Bone marrow (tissue), 2 donors: Measurements from ENCODE around the gene TP73.

Source experiments
- DNase-seq, 2 donors: peaks; one replicate each; lab custom pipeline; 2025; lab: John Stamatoyannopoulos, UW

The TP73 gene

DNA sequence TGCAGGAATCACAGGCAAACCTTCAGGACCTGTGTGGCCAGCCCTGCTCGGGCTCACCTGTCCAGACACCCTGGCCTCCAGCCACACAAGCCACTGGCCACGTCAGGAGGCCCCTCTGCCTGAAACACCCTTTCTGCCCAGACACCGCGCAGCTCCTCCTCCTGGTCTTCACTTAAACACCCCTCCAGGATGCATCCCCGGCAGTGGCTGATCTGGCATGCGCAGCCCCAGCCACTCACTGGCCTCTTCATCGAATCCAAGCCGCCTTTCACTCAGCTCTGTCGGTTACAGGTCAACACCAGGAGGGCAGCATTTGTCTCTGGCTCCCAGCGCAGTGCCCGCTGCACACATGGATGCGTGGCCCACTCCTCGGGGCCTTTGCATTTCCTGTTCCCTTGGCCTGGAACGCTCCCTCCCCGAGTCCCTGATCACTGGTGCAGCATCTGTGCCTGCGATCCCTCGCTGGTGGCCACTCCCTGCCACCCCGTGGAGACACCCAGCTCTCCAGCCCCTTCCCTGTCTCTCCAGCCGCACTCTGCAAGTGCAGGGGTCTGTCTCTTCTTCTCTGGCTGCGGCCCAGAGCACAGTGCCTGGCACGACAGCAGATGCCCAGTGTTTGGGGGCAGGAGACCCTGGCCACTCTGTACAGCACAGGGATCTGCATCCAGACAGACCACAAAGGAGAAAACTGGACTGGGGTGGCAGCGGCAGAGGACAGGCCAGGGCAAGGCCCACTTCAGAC lies 18.1 kb upstream of the TP73 start:
- no peak for DNase-seq

DNA sequence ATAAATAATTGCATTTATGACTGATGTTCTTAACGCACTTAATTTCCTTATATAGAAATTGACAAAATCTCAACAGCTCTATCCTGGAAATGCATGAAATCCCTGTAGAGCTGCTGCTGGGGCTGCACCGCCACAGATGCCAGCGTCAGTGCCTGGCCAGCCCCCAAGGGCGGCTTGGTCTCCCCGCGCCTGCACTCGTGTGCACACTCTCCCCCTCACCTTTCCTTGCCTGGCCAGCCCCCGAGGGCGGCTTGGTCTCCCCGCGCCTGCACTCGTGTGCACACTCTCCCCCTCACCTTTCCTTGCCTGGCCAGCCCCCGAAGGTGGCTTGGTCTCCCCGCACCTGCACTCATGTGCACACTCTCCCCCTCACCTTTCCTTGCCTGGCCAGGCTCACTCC lies 16.2 kb upstream of the TP73 start:
- DNase-seq = no peak

DNA sequence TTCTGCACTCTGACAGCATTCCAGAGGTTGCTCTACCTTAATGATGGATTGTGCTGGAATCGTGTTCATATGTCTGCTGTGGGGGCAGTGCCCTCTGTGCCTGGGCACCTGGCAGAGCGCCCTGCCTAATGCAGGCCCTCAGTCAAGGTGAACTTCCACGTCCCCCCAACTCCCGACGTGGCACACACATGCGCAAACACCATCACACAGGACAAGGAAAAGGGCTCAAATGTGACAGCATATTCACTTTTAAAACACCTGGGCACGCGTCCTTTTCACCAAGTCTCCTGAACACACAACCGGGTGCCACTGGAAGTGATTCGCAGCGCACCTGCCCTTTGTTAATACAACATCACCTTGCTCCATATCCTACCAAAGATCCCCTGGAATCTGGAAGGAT lies 15.8 kb upstream of the TP73 start:
- no peak for DNase-seq

DNA sequence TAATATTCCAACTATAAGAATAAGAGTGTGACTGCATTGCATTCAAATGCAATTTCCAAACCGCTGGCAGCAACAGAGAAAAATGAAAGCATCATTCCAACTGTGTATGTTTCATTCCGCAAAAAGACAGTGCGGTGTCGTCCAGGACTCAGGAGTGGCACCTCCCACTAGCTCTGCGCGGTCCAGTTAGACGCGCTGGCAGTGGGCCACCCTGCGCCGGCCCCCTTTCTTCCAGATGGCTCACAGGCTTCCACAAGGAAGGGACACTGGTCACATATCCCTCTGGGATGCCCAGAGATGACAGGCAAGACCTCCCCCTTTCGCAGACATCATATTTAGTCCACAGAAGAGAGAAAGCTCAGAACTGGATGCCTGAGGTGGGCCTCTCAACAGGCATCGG lies 14.3 kb upstream of the TP73 start:
- DNase-seq = no peak

DNA sequence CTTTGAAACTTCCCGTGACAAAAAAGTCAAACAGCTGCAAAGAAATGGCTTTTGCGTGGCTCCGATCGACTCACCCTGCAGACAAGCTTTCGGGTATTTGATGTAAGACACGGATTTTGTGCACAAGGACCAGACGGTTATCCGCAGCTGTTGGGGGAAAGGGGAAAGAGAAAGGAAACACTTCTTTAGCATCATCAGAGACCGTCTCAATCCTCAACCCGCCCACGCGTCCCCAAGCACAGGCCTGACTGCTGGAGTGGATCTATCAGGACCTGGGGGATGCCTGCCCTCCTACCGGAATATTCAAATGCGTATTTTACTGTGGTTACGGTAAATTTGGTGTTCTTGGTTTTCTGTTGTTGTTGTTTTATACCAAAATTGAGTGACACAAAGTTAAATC lies 13.6 kb upstream of the TP73 start:
- no peak for DNase-seq

DNA sequence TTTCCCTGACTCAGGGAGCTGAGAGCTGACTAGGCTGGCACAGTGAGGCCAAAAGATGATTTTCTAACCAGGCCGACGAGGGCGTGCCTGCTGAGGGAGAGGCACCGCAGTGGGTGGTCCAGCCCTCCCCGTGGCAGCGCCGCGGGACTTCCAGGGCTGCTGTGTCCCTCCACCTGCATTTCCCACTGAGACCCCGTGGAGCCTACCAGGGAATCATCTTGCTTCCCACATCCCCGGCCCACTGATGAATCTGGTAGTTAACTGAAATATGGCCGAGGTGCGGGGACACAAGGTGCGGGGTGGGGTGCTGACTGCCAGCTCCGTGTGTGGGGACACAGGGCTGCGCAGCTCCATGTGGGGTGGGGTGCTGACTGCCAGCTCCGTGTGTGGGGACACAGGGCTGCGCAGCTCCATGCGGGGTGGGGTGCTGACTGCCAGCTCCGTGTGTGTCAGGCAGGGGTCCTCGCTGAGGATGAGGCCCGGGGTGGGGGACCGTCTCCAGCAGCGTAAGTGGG lies 12.9 kb upstream of the TP73 start:
- DNase-seq = no peak

DNA sequence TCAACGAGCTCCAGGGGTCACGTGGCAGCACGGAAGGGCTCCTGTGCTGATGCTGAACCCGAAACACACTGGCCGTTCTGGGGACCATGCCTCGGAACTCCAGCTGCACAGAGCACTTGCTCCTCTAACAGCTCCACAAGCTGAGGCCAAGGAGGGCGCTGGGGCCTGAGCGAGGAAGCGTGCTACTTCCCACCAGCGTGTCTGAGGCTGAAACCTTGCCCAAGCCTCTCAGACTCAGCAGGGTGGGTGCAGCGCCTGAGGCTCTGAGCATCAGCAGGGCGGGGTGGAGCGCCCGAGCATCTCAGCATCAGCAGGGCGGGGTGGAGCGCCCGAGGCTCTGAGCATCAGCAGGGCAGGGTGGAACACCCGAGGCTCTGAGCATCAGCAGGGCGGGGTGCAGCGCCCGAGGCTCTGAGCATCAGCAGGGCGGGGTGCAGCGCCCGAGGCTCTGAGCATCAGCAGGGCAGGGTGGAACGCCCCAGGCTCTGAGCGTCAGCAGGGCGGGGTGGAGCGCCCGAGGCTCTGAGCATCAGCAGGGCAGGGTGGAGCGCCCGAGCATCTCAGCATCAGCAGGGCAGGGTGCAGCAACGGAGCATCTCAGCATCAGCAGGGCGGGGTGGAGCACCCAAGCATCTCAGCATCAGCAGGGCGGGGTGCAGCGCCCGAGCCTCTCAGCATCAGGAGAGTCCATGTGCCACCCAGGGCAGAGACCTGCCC lies 12.0 kb upstream of the TP73 start:
- DNase-seq = no peak

DNA sequence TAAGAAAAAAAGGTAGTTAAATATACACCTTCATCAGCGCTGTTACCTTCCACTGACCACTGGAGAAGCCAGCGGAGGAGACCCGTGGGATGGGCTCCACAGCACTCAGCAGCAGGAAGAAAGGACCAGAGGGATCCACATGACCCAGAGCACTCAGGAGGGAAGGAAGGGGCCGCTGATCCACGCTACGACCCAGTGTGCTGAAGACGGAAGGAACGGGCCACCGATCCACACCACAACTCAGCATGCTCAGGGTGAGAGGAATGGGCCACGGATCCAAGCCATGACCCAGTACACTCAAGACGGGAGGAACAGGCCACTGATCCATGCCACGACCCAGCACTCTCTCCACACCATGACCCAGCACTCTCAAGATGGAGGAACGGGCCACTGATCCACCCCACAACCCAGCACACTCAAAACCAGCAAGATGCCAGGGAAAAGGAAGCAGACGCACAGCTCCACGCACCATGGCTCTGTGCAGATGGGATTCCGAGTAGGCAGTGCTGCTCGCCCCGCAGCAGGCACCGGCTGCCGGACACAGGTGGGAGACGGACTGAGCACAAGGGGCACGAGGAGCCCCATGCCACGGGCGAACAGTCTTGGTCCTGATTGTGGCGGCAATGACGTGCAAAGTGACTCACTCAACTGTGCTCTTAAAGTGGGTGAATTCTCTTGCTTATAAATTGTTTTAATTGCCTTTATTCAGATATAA lies 11.1 kb upstream of the TP73 start:
- DNase-seq = no peak

DNA sequence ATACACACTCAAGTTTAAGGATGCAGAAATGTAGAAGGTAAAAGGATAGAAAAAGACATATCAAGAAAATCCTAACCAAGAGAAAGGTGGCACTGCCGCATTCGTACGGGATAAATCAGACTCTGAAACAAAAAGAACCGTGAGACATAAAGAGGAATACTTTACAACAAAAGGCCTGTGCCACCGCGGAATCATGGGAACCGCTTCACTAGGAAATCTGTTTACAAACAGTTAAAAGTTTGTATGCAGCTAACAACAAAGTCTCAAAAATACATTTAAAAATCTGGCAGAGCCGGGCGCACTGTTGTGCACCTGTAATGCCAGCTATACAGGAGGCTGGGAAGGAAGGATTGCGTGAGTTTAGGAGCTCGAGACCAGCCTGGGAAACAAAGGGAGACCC lies 10.5 kb upstream of the TP73 start:
- no peak for DNase-seq

DNA sequence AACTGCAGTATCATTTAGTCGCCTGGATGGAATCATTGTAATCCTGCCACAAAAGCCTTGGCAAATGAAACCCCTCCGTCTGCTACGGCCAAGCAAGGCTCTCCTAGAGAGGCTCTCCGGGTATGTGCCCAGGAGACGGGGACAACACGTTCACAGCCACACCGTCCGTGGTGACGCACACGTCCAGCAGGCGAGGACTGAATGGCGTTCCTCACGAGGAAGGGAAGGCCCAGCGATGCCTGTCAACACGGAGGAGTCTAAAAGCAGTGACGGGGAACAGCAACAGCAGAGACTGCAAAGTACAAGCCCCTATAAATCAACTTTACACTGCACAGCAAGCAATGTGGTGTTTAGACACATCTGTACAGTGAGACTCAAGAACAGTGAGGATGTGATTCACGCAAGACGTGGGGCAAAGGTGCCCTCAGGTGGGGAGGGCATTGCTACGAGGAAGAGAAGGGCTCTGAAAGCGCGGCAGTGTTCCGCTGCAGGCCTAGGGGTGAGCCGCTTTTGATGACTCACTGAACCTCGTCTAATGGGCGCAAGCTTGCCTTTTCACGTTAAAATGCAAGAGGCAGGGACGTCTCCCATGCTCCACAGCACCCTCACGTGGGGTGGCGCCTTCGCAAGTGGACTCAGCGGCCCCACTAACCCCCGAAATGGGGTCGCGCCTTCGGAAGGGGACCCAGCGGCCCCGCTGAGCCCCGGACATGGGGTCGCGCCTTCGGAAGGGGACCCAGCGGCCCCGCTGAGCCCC lies 9.2 kb upstream of the TP73 start:
- no peak for DNase-seq

DNA sequence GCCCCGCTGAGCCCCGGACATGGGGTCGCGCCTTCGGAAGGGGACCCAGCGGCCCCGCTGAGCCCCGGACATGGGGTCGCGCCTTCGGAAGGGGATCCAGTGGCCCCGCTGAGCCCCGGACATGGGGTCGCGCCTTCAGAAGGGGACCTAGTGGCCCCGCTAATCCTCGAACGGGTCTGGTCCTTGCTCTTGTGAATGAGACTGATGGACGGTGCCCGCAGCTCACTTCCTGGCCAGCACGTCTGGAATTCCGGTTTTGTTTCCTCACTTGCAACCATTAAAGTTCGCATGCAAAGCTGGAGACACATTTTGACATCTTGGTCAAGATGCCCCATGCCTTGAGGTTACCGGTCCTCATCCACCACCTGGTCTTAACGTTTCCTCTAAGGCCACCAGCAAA lies 8.0 kb upstream of the TP73 start:
- DNase-seq = no peak

DNA sequence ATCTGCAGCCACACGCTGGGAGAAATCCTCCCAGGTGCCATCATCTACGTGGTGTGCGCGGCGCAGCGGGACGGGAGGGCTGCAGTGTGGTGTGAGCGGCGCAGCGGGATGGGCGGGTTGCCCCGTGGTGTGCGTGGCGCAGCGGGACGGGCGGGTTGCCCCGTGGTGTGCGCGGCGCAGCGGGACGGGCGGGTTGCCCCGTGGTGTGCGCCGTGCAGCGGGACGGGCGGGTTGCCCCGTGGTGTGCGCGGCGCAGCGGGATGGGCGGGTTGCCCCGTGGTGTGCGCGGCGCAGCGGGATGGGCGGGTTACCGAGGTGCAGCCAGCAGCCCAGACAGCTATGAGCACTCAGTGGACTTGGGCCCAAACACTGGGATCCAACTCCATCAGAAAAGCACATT lies 7.1 kb upstream of the TP73 start:
- DNase-seq = no peak

DNA sequence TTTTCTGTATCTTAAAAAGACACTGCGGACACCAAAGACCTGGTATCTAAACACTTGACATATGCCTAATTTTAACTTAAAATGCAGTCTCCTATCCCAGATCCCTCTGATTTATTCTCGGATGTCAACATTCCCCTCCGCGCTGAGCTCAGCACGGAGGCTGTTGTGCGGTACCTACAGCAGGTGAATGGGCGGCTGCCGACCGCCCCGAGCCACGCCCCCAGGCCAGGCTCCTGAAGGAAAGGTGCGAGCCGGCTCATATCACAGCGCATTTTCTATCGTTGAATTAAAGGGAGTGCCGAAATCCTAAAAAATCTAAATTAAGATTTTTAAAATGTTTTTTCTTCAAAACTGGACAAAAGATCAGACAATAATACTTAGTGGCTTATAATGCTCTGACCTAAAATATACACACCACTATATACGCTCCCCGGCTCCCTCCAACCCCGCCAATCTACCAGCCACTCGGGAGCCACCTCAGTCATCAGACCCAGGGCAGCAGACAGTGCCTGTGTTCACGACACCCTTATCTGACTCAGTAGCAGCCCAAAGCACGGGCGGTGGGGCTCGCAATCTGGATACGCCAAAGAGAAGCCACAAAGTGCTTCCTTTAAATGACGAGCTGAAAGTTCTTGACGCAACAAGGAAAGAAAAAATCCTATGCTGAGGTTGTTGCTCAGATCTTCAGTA lies 6.5 kb upstream of the TP73 start:
- no peak for DNase-seq

DNA sequence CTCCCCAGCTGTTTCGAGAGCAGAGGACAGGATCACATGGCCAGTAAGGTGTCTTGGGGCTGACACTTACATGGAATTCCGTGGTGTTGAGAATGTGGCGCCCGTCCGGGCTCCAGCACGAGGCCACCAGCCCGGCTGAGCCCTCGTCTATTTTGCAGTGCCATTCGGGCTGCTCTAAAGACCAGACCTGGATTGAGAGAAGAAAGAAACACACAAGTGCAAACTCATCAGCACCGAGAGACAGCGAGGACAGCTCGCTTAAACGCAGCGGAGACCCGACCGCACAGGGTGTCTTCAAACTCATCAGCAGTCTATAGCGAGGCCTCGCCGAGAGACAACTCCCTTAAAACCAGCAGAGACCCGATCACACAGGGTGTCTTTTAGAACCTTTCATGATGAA lies 5.7 kb upstream of the TP73 start:
- DNase-seq = no peak

DNA sequence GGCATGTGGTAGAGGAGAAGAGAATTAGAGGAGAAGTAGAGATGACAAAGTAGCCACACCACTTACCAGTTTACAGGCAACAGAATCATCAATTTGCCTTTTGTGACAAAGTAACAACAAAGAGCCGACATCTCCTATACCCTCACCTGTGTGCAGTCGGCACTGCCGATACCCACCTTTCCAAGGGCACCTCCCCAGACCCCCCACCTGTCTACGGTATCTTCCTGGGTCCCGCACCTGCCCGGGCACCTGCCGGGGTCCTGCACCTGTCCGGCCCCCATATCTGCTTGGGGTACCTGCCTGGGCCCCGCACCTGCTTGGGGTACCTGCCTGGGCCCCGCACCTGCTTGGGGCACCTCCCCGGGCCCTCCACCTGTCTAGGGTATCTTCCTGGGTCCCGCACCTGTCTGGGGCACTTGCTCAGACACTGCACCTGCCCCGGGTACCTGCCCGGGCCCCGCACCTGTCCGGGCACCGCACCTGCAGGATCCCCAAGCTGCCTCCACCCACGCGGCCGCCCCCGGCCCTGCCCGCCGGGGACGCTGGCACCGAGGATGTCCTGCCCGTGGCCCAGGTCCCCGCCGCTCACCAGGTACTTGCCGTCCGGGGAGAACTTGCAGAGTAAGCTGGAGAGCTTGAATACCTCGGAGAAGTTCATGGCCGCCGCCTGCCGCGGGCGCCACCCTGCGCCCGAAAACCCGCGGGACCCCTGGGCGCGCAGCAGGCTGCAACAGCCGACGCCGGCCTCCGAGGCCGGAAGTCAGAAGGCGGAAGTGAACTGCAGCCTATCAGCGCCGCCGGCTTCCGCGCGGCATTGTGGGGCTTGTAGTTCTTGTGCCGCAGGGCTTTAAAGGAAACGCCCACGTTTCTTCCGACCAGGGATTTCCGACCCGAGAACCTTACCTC lies 2.7 kb upstream of the TP73 start, which contains the start of gene WRAP73:
WRAP73 (minus strand) TSS at position 762 of the 906 bp plus-strand sequence; CDS start at position 658, 104 bp downstream.
- DNase-seq = peak; percentile 57 to 76

DNA sequence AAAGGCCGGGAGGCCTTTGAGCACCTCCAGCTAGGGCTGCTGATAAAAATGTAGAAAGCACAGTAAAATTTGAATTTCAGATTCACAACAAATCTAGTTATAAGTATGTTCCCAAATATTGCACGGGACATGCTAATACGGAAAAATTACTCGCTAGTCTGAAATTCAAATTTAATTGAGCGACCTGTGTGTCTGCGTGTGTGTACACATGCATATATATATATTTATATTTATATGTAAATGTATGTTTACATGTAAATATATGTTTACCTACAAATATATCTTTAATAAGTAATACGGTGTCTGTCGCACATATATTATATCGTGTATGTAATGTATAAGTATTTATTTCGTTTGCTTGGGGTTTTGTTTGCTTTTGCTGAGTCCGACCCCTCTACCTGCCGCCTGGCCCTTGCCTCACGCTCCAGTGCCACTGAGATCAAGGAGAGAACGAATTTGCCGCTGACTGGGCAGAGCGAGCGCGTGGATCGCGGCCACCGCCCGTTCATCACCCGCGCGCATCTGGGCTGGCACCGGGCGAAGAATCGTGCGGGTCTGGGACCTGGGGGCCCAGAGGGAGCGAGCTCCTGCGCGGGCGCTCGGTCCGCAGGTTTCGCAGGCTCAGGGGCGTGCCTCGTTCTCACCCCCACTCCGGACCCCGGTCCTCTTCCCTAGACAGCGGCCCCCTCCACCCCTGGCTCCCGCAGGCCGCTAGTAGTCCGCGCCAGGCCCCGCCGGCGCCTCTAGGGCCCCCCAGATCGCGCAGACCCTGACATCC lies 1.9 kb upstream of the TP73 start:
- DNase-seq = no peak

DNA sequence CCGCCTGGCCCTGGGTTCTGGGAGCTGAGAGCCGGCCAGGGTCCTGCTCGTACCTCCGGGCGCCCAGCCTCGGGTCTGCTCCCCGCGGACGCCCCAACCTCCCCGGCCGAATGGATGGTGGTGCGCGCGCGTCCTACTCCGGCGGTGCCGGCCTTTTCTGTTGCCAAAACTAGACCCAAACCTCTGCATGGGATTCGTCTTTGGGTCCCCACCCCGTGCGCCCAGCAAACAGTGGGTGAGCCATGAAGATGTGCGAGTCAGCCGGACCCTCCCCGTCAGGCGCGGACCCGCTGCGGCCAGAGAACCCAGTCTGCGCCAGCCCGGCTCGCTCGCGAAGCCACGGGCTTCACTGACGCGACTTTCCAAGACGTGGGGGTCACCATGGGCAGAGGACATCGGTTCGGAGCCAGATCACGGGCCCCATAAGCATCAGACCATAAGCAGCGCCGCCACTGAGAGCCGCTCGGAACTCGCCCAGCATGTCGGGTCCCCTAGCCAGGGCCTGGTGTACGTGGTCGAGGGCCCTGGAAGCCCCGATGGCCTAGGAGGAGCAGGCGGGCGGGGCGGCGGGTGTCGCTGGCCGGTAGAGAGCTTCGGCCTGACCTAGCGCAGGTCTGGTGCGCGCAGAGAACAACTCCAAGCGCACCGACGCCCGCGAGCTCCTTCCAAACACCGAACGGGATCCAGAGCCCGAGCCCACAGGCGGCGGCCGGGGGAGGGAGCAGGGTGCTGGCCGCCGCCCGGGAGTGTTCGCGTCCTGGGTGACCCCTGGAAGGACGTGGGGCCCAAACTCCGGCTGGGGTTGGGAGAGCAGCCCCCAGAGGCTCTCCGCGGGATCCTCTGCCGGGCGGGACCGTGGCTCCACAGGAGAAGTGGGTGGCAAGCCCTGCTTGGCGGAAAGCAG lies 1.0 kb upstream of the TP73 start:
- peak in 1 of 2 donors; percentile 11 for DNase-seq

DNA sequence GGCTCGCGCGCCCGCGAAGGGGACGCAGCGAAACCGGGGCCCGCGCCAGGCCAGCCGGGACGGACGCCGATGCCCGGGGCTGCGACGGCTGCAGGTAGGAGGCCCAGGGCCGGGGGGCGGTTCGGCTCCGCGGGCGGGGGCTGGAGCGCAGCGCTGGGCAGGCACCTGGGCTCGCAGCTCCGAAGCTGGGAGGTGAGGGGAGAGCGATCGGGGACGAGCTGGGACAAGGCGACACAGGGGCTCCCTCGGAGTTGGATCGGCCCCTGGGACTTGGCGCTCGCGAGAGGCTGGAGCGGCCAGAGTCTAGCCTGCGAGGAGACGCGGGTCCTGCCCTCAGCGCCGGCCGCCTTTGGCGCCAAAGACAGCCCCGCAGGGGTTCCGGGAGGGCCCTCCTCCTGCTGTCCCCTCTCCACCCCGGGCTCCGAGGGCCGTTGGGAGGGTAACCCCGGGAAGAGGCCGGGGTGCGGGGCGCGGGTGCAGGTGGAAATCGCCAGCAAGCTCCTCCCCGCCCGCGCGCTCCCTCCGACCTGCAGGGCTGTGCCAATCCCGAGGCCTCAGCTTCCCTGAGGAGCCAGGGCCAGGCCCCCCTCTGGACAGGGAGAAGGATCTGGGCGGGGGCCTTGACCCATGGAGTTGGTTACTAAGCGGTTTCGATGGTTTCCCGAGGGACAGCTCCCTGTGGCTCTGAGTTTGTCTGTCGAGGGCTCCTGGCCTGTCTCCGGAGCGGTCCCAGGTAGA lies 401 bp downstream of the TP73 start:
- DNase-seq = no peak
